Activated CD8-positive, alpha-beta memory T cell treated with anti-CD3 and anti-CD28 coated beads, Interleukin-2, amount 50 U/mL, for 1 hour (primary cell): ENCODE data around the gene SETBP1.
"Not testable (repeated sequence)": the region's sequence is repeated elsewhere in the genome, so short reads cannot be mapped to it uniquely, and the experiment has no call there.

Experiments used
- DNase-seq: peaks from one replicate; pipeline ENCODE4 v3.0.0-alpha.2; 2020; ENCODE audit errors: extremely low read depth

Gene SETBP1

DNA sequence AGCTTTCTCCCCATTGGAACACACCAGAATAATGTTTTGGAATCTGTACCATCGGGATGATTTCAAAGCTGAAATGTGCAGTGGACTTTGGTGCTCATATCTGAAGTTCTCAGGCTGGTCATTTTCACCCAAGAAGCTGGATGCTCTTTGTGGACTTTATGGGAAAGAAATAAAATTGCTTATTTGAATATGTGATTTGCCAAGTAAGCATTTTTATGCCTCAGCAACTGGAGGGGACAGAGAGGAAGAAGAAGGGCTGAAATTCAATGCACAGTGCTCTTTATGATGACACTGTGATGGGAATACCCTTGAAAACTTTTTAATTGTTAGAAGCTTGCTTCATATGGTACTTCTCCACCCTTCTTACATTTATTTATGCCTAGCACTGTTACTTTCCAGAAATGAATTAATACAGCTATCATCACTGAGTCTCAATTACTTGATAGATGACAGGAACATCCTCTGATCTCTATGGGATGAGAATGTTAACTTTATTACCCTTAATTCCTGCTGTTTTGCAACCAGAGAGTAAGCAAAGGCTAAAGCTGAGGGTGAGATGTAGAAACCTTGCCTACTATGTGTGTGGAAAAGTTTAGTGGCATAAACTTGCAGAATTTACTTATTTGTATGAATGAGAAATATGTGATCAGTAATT is 23.6 kb downstream of the SETBP1 start:
- no peak for DNase-seq

DNA sequence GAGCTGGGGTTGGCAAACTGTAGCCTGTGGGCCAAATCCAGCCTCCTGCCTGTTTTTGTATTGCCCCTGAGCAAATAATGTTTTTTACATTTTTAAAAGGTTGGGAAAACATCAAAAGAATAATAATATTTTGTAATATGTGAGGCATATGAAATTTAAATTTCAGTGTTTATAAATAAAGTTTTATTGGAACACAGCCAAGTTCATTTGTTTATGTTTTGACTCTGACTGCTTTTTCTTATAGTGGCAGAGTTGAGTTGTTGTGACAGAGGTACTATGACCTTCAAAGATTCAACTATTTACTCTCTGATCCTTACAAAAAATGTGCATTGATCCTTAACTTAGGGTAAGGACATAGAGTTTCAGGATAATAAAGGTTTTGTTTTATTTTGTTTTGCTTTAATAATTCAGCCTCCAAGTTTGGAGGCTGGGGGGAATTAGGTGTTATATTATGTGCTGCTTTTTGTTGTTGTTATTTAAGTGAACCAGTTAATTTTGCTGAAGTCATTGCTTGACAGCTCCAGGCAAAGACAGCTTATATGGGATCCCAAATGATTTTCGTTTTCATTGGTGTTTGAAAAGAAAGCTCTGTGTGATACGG is 24.5 kb downstream of the SETBP1 start:
- no peak for DNase-seq

- no peak for DNase-seq
Measured at GRCh38 chr18:44708451-44709083, 27.9 kb downstream of the SETBP1 start.

DNA sequence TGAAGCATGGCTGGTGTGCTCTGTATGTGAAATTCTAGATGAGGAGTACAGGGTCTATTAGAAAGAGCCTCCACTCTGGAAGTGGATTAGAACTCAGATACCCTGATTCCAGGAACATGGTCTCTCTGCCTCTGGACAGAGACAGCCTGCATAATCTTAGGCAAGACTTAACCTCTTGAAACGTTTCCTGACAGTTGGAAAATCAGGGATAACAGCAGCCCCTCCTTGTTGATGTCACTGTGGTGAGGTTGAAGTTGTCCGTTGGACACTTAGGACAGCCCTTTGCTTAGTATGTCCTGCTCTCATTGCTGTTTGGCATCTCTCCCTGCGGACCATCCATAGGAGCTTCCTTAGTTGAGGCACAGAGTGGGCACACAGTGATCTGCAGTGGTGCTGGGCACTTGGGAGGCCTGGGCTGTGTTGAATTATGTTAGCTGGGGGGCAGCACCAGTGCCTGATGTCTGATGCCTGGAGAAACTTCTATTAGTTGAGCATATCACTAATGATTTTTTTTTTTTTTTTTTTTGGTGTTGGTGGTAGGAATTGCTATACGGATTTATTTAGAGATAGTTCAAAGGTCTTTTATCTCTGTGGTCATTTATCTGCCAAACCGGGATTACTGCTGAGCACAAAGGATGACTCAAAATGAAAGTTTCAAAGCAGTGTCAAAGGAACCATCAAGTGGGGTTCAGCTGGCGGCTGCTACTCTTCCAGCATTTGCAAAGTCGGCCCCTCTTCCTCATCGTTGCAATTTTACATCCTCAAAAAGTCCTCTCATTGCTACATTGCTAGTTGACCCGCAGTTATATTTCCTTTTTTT is 28.8 kb downstream of the SETBP1 start:
- DNase-seq: no peak

GRCh38 chr18:44710931-44711330 is 30.2 kb downstream of the SETBP1 start:
- no peak for DNase-seq

GRCh38 chr18:44712025-44712424 is 31.3 kb downstream of the SETBP1 start:
- DNase-seq: no peak

- DNase-seq: no peak
Measured at GRCh38 chr18:44713435-44713834, 32.7 kb downstream of the SETBP1 start.

DNA sequence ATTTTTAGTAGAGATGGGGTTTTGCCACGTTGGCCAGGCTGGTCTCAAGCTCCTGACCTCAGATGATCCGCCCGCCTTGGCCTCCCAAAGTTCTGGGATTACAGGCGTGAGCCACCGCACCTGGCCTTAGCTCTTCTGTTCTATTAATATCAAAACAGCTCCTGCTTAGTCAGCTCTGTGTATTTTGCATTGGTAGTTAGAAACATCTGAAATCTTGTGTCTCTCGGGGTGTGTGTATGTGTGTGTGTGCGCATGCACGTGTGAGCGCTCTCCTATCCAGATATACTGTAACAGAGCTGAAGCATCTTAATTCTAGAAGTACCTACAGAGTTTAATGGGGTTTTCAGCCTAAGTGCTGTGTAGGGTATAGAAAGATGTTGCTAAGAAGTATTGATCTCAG is 33.7 kb downstream of the SETBP1 start:
- DNase-seq: no peak

DNA sequence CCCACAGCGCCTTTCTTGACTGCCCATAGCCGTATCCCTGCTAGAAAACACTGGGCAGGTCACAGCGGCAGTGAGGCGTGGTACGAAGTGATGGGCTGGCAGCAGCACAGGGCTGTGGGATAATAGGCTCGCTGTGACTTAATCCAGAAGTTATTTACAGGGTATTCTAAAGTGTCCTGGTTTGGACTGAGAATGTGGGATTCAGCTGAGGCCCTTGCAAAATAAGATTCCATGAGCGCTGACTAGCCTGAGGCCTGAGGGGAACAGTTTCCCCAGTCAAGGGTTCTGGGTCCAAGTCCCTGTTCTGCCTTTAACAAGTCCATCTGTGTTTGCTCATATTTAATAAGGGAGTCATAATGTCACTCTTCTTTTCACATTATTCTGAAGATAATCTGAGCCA is 34.6 kb downstream of the SETBP1 start:
- no peak for DNase-seq

DNA sequence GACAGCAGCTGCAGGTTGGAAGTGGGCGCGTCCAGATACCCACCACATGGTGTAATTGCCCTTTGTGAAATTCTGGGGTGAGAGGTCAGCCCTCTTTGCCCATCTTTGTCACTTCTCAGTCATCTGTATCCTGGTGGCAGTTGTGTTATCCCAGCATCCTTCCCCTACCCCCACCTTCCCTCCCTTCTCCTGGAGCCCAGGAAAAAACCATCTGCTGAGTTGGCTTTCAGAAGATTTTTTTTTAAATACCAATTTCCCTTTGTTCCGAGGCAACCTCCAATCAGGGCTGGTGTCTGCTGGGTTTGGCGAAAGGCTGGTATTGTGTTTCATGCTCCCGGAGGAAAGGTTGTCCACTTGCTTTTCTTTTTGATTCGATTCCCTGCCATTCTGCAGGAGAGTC is 35.2 kb downstream of the SETBP1 start:
- no peak for DNase-seq

DNA sequence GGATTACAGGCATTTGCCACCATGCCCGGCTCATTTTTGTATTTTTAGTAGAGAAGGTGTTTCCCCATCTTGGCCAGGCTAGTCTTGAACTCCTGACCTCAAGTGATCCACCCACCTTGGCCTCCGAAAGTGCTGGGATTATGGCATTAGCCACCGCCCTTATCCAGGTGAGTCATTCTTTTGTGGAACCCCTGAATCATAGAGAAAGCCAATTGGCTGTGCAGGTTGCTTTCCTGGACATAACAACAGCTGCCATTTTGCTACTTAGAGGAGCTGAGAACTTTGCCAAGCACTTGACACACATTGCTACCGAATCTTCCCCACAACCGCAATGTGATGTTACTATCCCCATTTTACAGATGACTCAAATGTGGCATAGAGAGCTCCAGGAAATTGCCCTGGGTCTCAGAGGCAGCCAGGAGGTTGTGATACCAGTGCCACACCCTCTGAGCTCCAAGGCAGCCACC is 36.0 kb downstream of the SETBP1 start:
- DNase-seq: no peak

- no peak for DNase-seq
Measured at GRCh38 chr18:44719519-44720060, 38.9 kb downstream of the SETBP1 start.

DNA sequence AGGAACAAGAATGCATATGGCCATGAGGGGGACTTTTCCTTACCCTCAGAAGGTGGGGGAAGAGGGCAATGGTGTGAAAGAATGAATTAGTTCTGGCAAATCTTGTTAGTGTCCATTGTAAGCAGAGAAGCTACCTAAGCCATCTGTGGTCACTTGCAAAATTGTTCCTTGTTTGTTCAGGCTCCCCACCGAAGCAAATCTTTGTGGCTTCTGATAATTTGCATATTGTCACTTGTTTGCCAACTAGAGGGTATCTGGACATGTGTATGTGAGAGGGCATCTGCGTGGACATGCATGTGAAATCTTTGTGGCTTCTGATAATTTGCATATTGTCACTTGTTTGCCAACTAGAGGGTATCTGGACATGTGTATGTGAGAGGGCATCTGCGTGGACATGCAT is 41.1 kb downstream of the SETBP1 start:
- DNase-seq: not testable (repeated sequence)

GRCh38 chr18:44723411-44723810 is 42.7 kb downstream of the SETBP1 start:
- DNase-seq: no peak

GRCh38 chr18:44724105-44724778 is 43.6 kb downstream of the SETBP1 start:
- DNase-seq: no peak

DNA sequence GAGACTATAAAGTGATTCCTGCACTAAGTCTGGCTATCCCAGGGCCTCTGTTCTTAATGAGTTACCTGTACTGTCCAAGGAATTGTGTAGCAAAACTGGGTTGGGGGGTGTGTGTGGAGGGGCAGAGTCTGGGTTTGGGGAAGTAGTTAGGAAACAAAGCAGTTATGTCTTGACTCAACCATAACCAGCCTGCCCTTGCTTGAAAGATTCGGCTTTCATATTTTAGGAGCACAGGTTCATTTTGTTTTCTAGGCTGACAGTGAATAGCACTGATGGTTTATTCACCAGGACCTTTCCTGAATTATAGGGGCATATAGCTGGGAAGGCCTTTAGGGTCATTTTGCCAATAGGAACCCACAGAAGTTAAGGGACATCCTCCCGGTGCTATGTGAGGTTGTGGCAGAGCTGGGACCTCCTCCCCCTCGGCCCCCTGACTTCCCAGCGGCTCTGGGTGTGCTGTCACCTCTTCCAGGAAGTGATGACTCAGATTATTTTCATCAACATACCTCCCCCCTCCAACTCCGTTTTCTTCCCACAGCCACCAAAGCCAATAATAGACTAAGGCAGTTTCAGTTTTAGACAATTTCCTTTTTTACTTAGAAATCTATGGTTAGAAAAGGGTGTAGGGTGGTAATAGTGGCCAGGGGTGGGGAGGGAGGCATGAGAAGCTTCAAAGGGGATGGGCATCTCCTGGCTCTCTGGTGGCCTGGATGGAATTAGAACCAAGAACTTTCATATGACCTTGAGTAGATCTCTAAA is 44.8 kb downstream of the SETBP1 start:
- DNase-seq: no peak

GRCh38 chr18:44726059-44726421 is 45.4 kb downstream of the SETBP1 start:
- no peak for DNase-seq

GRCh38 chr18:44727291-44727690 is 46.6 kb downstream of the SETBP1 start:
- no peak for DNase-seq

- DNase-seq: no peak
Measured at GRCh38 chr18:44729631-44730101, 49.0 kb downstream of the SETBP1 start.

DNA sequence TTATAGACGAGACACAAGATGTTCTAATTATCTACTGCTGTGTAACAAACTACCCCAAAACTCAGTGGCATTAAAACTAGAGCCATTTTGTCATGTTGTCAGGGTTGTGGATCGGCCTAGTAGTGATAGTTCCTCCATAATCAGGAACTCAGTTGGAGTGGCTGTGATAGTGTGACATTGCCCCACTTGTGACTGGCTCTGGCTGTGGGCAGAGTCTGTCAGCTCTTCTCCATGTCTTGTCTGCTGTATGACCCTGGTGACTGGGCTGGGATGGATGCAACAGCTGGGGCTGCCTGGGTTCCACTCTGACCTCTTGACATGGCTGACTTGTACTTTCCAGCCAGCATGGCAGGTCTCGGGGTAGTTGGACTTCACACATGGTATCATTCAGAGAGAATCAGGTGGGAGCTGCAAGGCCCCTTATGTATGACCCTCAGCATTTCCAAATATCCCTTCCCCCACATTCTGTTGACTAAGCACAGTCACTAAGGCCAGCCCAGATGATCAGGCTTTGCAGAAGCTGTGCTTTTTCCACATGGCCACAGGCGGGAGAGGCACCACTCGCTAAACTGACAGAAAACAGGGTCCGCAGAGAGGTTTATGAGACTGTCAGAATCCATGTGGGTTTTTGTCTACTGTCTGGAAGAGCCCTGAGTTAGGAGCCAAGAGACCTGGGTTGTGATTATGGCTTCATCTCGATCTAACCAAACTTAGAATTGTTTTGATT is 50.3 kb downstream of the SETBP1 start:
- no peak for DNase-seq
